Tibial artery (tissue), 4 donors: ENCODE results near the gene TCF4.
A peak's percentile ranks its signal among the peaks of the same experiment; 100 is the strongest.

Experiments
- DNase-seq, 2 donors: peaks; one replicate each; pipeline ENCODE4 v3.0.0-alpha.2; 2019
- H3K27ac ChIP-seq, 2 donors: fragments of 200-600 bp; sonication (generic) in 1 of 2; 1 replicate in 1 of 2; 2 replicates in 1 of 2; pipeline ENCODE4 v1.5.1; 2018 to 2019; ENCODE audit warnings: mild to moderate bottlenecking in 1 of 2
- H3K27me3 ChIP-seq, 2 donors: fragments of 200-600 bp; sonication (generic) in 1 of 2; one replicate each; pipeline versions ENCODE4 v1.5.1 to v1.6.0; 2016 to 2019
- H3K36me3 ChIP-seq, 3 donors: fragments of 200-600 bp; sonication (generic) in 2 of 3; one replicate each; pipeline ENCODE4 v1.5.1; 2016 to 2019; ENCODE audit warnings: mild to moderate bottlenecking in 2 of 3
- H3K4me1 ChIP-seq, 4 donors: fragments of 200-600 bp; sonication (generic) in 2 of 4; 1 replicate in 3 of 4; 2 replicates in 1 of 4; pipeline ENCODE4 v1.5.1; 2016 to 2019
- H3K4me3 ChIP-seq, 2 donors: fragments of 200-600 bp; sonication (generic) in 1 of 2; 1 replicate in 1 of 2; 2 replicates in 1 of 2; pipeline ENCODE4 v1.5.1; 2018 to 2019; ENCODE audit warnings: mild to moderate bottlenecking in 2 of 2
- H3K9me3 ChIP-seq, 3 donors: fragments of 200-600 bp; sonication (generic) in 1 of 3; one replicate each; pipeline ENCODE4 v1.5.1; 2016 to 2019
- intact Hi-C: fragments of 100-400 bp; cut with DNase I; formaldehyde crosslinking; loops from one replicate; pipeline ENCODE4 v1.15.0; 2023; ENCODE audit warnings: low total_unique reads
- TF ChIP-seq, protein P1 (sequence below), 2 experiments: fragments of 200-600 bp in 1 of 2; fragments of 450-650 bp in 1 of 2; IDR thresholded peaks; one replicate each; pipeline ENCODE4 v1.5.1; 2017 to 2019; ENCODE audit warnings: antibody characterized with exemption in 2 of 2, mild to moderate bottlenecking in 1 of 2, moderate library complexity in 1 of 2

TCF4 gene

DNA sequence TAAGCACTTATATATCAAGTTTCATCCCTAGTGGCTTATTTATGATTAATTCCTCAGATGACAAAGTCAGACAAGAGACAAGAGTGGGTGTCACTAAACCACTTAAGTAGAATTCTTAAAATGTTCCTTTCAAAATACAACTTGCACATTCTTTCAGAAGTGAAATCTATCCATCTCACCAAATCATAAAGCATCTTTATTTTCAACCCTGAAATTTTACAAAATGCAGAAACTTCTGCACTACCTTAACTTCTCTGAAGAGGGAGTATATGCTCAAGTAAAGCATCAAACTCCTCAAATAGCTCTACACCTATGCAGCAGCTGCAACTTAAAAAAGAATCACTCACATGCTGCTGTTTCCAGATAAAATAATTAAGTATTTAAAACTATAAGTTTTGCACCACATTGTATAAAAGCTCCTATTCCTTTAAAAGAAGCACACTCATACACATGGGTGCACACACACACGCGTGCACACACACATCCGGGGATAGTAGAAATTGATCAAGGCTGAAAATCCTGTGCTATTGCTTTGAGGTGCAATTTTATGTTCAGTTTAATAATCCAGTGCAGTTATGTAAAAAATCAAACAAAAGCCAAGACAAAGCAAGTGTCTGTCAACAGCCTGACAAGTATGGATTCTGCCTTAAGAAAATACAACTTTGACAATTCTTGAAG, 244.5 kb downstream of the TCF4 start:
- Histone ChIP-seq H3K4me3 (no peak overlapping the region), H3K27ac (no peak overlapping the region), H3K4me1 (peaks cover 0 to 6% (median 3%) of the 10 kb centered on the region in 4 donors), H3K9me3 (no peaks in the 10 kb centered on the region), H3K36me3 (no peaks in the 10 kb centered on the region), H3K27me3 (no peaks in the 10 kb centered on the region)
- TF ChIP-seq, protein P1, sequence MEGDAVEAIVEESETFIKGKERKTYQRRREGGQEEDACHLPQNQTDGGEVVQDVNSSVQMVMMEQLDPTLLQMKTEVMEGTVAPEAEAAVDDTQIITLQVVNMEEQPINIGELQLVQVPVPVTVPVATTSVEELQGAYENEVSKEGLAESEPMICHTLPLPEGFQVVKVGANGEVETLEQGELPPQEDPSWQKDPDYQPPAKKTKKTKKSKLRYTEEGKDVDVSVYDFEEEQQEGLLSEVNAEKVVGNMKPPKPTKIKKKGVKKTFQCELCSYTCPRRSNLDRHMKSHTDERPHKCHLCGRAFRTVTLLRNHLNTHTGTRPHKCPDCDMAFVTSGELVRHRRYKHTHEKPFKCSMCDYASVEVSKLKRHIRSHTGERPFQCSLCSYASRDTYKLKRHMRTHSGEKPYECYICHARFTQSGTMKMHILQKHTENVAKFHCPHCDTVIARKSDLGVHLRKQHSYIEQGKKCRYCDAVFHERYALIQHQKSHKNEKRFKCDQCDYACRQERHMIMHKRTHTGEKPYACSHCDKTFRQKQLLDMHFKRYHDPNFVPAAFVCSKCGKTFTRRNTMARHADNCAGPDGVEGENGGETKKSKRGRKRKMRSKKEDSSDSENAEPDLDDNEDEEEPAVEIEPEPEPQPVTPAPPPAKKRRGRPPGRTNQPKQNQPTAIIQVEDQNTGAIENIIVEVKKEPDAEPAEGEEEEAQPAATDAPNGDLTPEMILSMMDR (IDR thresholded peaks at IDR 0.05), result peak; percentile 58 to 61
- DNase-seq, result no peak
- intact Hi-C loops, result no loop called here

DNA sequence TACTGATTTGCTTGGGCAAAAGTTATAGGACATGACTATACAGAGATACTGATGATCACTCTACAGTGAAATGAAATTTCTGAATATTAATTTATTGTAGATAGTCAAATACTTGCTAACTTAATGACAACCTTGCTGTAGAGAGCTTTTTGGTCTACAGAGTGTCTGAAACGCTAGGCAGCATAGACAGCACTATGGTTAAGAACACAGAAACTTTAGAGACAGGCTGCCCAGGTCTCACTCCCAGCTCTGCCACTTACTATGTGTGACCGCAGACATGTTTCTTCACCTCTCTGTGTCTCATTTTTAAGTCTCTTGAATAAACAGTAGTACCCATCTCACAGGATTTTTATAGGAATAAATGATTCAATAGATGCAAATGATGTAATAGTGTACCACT, 247.0 kb downstream of the TCF4 start:
- Histone ChIP-seq H3K36me3 (no peaks in the 10 kb centered on the region), H3K27me3 (no peaks in the 10 kb centered on the region), H3K4me1 (peaks cover 0 to 21% (median 4%) of the 10 kb centered on the region in 4 donors), H3K4me3 (no peak overlapping the region), H3K27ac (no peak overlapping the region), H3K9me3 (no peaks in the 10 kb centered on the region)
- TF ChIP-seq, protein P1 (IDR thresholded peaks at IDR 0.05), result no peak
- intact Hi-C loops, result no loop called here
- no peak for DNase-seq

DNA sequence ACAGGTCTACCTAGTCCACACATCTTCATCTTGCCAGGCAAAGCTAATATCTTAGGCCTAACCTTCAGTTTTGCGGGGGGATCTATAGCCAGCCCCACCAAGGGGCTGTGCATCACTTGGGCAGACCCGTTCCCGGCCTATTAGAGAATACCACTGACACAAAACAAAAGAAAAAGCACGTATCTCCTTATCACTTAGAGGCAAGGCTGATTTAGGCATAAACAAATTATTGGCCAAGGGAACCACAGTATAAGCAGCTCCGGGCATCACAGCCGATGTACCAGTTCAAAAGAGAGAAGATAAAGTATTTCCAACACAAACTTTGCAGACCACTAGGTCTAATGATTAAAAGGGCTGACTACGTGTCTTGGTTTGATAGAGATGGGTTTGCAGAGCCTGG, 248.0 kb downstream of the TCF4 start:
- DNase-seq, result no peak
- H3K4me3 ChIP-seq, result no peak overlapping the region
- H3K27ac ChIP-seq, result peak overlapping the region in 1 of 2 donors; percentile 64
- H3K36me3 ChIP-seq, result no peaks in the 10 kb centered on the region
- no peaks in the 10 kb centered on the region for H3K27me3 ChIP-seq
- TF ChIP-seq, protein P1 (IDR thresholded peaks at IDR 0.05), result no peak
- intact Hi-C loops, result loop anchor here (5.0 kb wide), 1 partner anchor 103 kb away; no protein-coding TSS in a partner anchor
- no peaks in the 10 kb centered on the region for H3K9me3 ChIP-seq
- H3K4me1 ChIP-seq, result peaks cover 0 to 21% (median 4%) of the 10 kb centered on the region in 4 donors

DNA sequence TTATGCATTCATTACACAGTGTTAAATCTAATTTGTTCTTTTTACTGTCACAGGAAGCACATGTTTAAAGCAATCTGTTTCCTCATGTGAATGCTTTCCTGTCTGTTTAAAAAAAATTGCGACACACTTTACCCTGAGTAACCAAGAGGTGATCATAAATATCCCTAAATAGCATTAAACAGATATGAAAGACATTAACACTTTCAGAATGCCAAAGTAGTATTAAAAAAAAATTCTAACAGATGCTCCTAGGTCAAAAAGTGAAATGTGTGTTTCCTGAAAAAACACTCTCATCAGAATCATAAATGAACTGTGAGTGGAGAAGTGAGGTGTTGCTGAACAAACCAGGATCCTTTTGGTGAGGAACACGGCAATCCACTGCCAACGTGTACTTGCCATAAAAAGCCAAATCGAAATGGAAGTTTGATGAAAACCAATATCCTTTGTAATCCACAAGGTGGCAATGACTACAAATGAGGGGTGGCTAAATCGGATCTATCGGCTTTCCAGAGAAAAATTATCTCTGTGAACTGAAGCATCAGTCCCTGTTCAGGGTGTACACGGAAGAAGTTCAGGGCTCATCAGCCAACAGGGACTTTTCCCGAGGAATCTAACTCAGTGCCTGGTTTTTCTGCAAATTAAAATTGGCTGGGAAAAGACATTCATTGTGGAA, 248.9 kb downstream of the TCF4 start:
- Histone ChIP-seq H3K27me3 (no peaks in the 10 kb centered on the region), H3K27ac (peak overlapping the region; percentile 64 to 77), H3K9me3 (no peaks in the 10 kb centered on the region), H3K4me3 (no peak overlapping the region), H3K36me3 (no peaks in the 10 kb centered on the region), H3K4me1 (peaks cover 0 to 21% (median 4%) of the 10 kb centered on the region in 4 donors)
- TF ChIP-seq, protein P1 (IDR thresholded peaks at IDR 0.05), result no peak
- intact Hi-C loops, result loop anchor here (5.0 kb wide), 1 partner anchor 102 kb away; no protein-coding TSS in a partner anchor
- DNase-seq, result no peak

DNA sequence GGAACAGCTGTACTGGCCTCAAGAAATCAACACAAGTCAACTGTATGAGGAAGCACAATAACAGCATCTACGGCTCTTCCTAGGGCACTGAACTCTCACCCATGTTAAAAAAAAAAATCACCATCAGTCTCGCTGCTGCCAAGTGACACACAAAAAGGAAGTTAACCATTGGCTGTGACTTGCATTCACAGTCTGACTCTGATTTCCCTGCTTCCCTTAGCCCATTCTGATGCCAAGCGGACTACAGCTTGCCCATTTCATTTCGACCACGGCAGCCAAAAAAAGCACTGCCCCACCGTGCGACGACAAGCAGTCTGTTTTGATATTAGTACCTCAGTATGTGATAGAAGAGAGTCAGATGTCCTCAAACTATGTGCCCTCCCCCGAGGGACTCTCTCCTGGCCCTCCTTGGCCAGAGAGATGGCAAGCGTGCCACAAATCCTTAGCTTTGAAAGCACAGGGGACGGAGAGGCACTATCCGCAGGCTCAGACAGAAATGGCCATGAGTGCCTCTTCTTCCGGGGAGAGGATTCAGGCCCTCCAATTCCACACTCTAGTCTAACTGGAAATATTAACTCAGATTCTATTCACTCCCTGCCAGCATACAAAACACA, 250.0 kb downstream of the TCF4 start:
- Histone ChIP-seq H3K36me3 (no peaks in the 10 kb centered on the region), H3K4me3 (peak overlapping the region; percentile 41 to 49), H3K27me3 (no peaks in the 10 kb centered on the region), H3K9me3 (no peaks in the 10 kb centered on the region), H3K4me1 (peaks cover 0 to 21% (median 4%) of the 10 kb centered on the region in 4 donors), H3K27ac (peak overlapping the region; percentile 64 to 77)
- TF ChIP-seq, protein P1 (IDR thresholded peaks at IDR 0.05), result no peak
- DNase-seq, result peak; percentile 38 to 72
- intact Hi-C loops, result loop anchor here (5.0 kb wide), 1 partner anchor 101 kb away; no protein-coding TSS in a partner anchor
